ENCODE data around the gene COA7. TPM values are rescaled to one million over a fixed set of nuclear protein-coding genes. Genes with fewer than 3 reads are reported as not detected.

Gene COA7
- total and polyA plus RNA-seq, 2 experiments from 2014 or later: 7.6 to 10.4 TPM

- H3K9me3 ChIP-seq (ENCODE audit: low read depth): no peaks in the 10 kb centered on the region
- no peak for TF ChIP-seq CTCF (IDR thresholded peaks at IDR 0.05; ENCODE audit: low read depth, low read length)
- no peak overlapping the region for H3K4me3 ChIP-seq
- H3K27me3 ChIP-seq: no peaks in the 10 kb centered on the region
- H3K36me3 ChIP-seq: no peaks in the 10 kb centered on the region
- H3K4me1 ChIP-seq (ENCODE audit: low read depth): peaks cover 8% of the 10 kb centered on the region
- H3K27ac ChIP-seq: no peak overlapping the region
- DNase-seq (ENCODE audit: low read depth in 1 of 2, low spot score in 1 of 2): no peak
These were observed 38.8 kb downstream of the COA7 start for GRCh38 chr1:52659356-52659755.

- Histone ChIP-seq H3K4me3 (no peak overlapping the region), H3K36me3 (no peaks in the 10 kb centered on the region), H3K27ac (peak overlapping the region; percentile 50), H3K4me1 (ENCODE audit: low read depth) (peaks cover 8% of the 10 kb centered on the region), H3K9me3 (ENCODE audit: low read depth) (no peaks in the 10 kb centered on the region), H3K27me3 (no peaks in the 10 kb centered on the region)
- no peak for DNase-seq (ENCODE audit: low read depth in 1 of 2, low spot score in 1 of 2)
- no peak for TF ChIP-seq CTCF (IDR thresholded peaks at IDR 0.05; ENCODE audit: low read depth, low read length)
These were observed 39.4 kb downstream of the COA7 start for GRCh38 chr1:52658795-52659194.

- Histone ChIP-seq H3K27me3 (no peaks in the 10 kb centered on the region), H3K36me3 (no peaks in the 10 kb centered on the region), H3K27ac (no peak overlapping the region), H3K9me3 (ENCODE audit: low read depth) (no peaks in the 10 kb centered on the region), H3K4me3 (no peak overlapping the region), H3K4me1 (ENCODE audit: low read depth) (peaks cover 8% of the 10 kb centered on the region)
- TF ChIP-seq CTCF (IDR thresholded peaks at IDR 0.05; ENCODE audit: low read depth, low read length): no peak
- DNase-seq (ENCODE audit: low read depth in 1 of 2, low spot score in 1 of 2): no peak
These were observed 40.4 kb downstream of the COA7 start for GRCh38 chr1:52657702-52658101.

GRCh38 chr1:52654063-52654462 lies 44.1 kb downstream of the COA7 start:
- Histone ChIP-seq H3K9me3 (ENCODE audit: low read depth) (no peaks in the 10 kb centered on the region), H3K27ac (no peak overlapping the region), H3K4me1 (ENCODE audit: low read depth) (peaks cover 5% of the 10 kb centered on the region), H3K4me3 (no peak overlapping the region), H3K27me3 (no peaks in the 10 kb centered on the region), H3K36me3 (no peaks in the 10 kb centered on the region)
- DNase-seq (ENCODE audit: low read depth in 1 of 2, low spot score in 1 of 2): no peak
- TF ChIP-seq CTCF (IDR thresholded peaks at IDR 0.05; ENCODE audit: low read depth, low read length): no peak

GRCh38 chr1:52653207-52653849 lies 44.8 kb downstream of the COA7 start:
- Histone ChIP-seq H3K36me3 (no peaks in the 10 kb centered on the region), H3K4me3 (no peak overlapping the region), H3K9me3 (ENCODE audit: low read depth) (no peaks in the 10 kb centered on the region), H3K27ac (no peak overlapping the region), H3K4me1 (ENCODE audit: low read depth) (peaks cover 2% of the 10 kb centered on the region), H3K27me3 (no peaks in the 10 kb centered on the region)
- no peak for TF ChIP-seq CTCF (IDR thresholded peaks at IDR 0.05; ENCODE audit: low read depth, low read length)
- DNase-seq (ENCODE audit: low read depth in 1 of 2, low spot score in 1 of 2): no peak
